Vagina (tissue), 2 donors: ENCODE data around the gene MZF1.

Experiments used
- POLR2A ChIP-seq, 2 donors: fragments of 450-650 bp; IDR thresholded peaks; one replicate each; pipeline ENCODE4 v1.6.1; 2017; ENCODE audit warnings: antibody characterized with exemption in 2 of 2, mild to moderate bottlenecking in 2 of 2, moderate library complexity in 2 of 2
- TF ChIP-seq, protein P1 (sequence below), 3 experiments: fragments of 450-650 bp in 2 of 3; fragments of 200-600 bp in 1 of 3; sonication (generic) in 1 of 3; IDR thresholded peaks; one replicate each; pipeline ENCODE4 v1.5.1; 2017 to 2019; ENCODE audit warnings: antibody characterized with exemption in 3 of 3, mild to moderate bottlenecking in 2 of 3, moderate library complexity in 2 of 3

DNA sequence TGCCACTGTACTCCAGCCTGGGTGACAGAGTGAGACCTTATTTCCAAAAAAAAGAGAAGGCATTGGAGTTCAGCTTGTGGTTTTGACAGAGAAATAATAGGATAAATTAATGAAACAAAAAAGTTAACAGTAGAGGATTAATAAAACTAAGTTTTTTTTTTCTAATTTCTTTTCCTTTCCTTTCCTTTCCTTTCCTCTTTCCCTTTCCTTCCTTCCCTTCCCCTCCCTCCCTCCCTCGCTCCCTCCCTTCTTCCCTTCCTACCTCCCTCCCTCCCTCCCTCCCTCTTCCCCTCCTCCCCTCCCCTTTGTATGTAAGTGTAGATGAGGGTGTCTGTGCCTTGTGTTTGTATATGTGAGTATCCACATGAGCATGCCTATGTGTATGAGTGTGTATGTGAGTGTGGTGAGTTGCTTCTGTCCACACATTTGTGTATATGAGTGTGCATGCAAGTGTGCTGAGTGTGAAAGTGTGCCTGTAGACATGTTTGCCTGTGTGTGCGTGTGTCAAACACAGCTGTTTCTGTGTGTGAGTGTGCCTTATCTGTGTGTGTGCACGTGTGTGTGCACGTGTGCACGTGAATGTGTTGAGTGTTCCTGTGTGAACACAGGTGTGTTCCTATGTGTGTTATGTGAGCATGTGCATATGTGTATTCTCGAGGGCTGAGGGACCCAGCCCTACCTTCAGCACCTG, 12.5 kb upstream of the MZF1 start:
- TF ChIP-seq, protein P1, sequence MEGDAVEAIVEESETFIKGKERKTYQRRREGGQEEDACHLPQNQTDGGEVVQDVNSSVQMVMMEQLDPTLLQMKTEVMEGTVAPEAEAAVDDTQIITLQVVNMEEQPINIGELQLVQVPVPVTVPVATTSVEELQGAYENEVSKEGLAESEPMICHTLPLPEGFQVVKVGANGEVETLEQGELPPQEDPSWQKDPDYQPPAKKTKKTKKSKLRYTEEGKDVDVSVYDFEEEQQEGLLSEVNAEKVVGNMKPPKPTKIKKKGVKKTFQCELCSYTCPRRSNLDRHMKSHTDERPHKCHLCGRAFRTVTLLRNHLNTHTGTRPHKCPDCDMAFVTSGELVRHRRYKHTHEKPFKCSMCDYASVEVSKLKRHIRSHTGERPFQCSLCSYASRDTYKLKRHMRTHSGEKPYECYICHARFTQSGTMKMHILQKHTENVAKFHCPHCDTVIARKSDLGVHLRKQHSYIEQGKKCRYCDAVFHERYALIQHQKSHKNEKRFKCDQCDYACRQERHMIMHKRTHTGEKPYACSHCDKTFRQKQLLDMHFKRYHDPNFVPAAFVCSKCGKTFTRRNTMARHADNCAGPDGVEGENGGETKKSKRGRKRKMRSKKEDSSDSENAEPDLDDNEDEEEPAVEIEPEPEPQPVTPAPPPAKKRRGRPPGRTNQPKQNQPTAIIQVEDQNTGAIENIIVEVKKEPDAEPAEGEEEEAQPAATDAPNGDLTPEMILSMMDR (IDR thresholded peaks at IDR 0.05) = no peak
- no peak for TF ChIP-seq POLR2A (IDR thresholded peaks at IDR 0.05)
